ENCODE data around the gene EMID1.

The EMID1 gene

DNA sequence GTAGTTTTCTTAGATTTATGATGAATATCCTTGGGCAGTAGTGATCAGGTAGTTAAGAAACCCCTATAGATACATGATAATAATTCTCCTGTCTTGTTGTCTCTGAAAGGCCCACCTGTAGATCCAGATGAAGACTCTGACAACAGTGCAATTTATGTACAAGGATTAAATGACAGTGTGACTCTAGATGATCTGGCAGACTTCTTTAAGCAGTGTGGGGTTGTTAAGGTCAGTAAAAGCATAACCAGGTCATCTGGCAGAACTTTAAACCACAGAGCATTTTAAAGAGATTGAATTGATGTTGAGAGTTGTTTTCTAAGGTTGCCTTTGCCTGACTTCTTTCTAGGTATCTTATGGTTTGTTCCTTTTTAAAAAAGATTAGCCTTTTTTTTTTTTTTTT, 86.7 kb downstream of the EMID1 start:
- no peak for DNase-seq (ENCODE audit: low spot score)

DNA sequence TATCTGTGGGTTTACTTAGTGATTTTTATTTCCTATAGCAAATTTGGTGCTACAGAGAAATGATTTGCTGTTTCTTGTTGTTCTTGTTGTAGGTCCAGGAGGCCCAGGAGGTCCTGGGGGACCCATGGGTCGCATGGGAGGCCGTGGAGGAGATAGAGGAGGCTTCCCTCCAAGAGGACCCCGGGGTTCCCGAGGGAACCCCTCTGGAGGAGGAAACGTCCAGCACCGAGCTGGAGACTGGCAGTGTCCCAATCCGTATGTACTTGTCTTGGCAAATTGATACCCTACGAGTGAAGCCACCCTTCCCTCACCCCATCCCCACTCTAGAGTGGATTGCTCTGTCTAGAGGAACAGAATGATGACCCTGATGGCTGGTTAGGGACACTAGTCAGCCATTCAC, 92.9 kb downstream of the EMID1 start:
- no peak for DNase-seq (ENCODE audit: low spot score)

DNA sequence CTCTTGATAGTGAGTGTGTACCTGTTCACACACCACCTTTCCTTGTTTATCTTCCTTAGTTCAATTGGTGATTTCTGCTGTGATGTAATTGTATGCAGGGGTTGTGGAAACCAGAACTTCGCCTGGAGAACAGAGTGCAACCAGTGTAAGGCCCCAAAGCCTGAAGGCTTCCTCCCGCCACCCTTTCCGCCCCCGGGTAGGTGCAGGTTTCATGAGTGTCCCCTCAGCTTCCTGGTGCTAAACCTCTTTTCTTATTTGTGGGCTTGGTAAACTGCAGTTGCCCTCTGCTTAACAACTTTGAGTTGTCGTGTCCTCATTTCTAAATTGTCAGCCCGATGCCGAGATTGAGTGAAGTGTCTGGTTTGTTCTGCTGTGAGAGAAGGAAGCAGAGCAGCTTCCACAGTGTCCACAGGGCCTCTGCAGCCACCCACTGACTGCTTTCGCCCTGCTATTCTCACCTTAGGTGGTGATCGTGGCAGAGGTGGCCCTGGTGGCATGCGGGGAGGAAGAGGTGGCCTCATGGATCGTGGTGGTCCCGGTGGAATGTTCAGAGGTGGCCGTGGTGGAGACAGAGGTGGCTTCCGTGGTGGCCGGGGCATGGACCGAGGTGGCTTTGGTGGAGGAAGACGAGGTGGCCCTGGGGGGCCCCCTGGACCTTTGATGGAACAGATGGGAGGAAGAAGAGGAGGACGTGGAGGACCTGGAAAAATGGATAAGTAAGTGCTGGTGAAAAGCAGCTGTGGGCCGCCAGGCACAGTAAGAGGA, 93.6 kb downstream of the EMID1 start:
- no peak for DNase-seq (ENCODE audit: low spot score)

DNA sequence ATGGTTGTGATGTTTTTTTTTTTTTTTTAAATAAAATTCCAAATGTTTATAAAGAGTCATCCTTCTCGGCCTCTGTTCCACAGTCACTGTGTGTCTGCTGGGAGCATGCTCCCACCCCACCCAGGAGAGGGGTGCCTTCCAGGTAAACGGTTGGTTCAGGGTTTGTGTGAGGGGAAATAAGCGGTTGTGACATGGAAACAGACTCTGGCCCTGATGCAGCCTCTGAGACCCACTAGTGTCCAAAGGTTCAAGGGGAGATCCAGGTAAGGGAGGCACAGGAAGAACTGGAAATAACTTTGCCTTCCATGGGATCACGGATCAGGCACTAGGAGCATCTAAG, 94.7 kb downstream of the EMID1 start:
- no peak for DNase-seq (ENCODE audit: low spot score)

DNA sequence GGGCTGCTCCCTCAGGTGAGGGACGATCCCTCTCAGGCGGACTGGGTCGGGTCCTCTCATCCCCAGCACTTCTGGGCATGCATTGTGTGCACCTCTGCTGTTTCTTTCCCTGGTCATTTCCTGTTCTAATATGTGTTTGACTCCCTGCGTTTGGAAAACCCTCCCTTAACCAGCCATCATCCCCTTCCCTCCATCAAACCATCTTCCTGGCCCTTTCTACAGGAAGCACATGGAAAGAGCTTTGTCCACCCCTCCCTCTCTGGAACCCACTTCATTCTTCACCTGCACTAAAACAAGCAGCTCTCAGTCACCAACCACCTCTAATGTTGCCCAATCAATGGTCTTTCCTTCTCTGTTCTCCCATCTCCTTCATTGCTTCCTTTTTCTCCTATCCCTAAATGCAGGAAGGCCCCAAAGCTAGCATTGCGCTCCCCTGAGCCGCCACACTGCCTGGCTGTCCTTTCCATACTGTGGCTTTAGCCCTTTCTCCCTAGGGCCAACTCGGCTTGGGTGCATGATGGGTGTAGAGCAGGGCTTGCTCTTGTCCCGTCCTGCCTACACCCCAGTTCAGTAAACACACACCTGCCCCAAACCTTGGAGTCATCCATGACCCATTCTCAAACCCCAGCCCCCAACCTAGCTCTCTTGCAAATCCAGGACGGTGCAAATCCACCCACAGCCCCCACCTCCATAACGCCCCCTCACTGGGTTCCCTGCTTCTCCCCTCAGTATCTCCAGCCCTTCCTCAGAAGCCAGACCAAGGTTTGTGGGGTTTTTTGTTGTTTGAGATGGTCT, 95.3 kb downstream of the EMID1 start:
- no peak for DNase-seq (ENCODE audit: low spot score)

DNA sequence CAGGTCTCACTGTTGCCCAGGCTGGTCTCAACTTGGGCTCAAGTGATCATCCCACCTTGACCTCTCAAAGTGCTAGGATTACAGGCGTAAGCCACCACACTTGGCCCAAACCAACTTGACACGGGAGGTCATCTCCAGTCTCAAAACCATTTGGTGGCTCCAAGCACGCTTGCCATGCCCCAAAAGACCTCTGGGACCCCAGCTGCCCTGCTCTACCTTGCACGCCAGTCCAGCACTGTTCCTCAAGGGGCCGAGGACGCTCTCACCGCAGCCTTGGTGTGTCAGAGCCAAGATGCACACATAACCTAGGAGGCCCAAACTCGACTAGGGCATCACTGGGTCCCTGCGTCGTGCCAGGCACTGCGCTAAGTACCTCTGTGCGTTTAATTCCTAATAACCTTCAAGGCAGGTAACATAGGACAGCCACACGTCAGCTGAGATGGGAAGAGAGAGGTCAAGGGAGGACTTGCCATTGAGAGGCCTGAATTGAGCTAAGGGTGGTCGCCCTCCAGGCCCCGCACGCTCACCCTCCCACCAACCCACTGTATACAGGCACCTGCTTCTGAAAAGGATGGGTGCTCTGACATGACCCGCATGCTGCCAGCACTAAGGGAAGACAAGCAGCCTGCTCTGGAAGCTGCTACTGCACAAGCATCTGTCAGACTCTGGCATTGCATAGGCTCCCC, 96.2 kb downstream of the EMID1 start:
- no peak for DNase-seq (ENCODE audit: low spot score)

DNA sequence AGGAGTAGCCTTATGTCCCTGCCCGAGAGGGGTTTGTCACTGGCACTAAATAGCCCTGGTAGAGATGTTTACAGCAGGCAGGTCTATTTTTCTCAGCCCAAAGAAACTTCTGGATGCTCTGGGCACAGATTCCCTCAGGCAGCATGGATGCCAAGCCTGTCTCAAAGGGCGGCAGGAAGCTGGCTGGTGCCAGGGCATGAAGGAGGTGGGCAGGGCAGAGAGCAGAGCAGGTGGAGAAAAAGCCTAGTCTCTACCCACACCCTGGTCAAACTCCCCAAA, 96.6 kb downstream of the EMID1 start:
- DNase-seq (ENCODE audit: low spot score) = no peak

DNA sequence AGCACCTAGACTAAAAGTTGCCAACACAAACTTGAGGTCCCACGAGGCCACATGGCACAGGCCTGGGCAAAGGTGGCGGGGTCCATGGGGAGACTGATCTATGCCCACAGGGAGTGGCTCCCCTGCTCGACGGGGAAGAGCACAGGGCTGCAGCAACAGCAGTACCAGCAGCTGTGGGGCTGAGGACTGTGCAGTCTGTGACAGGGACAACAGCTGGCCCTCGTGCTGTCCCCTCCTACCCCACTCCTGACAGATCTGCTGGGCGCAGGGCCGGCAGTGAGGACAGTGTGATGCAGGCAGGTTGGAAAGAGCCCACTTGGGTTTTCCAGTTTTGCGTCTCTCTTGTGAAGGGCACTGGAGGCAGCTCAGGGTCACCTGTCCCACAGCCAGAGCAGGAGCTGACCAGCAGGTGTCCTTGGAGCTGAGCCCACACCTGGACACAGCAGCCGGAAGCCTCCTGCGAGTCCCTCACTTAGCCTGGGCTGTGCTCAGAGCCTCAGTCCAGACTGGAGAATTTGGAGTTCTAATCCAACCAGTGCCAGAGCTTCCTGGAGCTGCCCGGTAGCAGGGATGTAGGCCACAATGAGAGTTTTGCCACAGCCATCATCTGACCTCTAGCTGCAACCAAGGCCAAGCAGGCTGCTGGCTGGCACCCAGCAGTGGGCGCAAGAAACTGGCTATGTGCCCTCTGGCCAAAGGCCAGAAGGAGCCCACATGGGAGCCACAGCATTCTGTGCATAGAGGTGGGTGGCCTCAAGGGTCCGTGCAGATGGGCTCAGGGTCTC, 97.2 kb downstream of the EMID1 start:
- no peak for DNase-seq (ENCODE audit: low spot score)

DNA sequence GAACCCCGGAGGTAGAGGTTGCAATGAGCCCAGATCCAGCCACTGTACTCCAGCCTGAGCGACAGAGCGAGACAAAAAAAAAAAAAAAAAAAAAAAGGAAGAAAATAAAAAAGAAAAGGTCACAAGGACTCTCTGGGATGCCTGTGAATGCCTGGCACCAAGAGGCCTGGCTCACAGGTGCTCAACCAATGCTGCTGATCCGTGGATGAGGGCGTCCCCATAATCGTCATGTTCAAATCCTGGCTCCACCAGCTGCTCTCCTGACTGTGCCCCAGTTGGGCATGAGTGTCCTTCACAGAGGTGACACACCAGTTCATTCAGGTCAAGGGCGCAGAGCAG, 100.1 kb downstream of the EMID1 start:
- DNase-seq (ENCODE audit: low spot score) = no peak

DNA sequence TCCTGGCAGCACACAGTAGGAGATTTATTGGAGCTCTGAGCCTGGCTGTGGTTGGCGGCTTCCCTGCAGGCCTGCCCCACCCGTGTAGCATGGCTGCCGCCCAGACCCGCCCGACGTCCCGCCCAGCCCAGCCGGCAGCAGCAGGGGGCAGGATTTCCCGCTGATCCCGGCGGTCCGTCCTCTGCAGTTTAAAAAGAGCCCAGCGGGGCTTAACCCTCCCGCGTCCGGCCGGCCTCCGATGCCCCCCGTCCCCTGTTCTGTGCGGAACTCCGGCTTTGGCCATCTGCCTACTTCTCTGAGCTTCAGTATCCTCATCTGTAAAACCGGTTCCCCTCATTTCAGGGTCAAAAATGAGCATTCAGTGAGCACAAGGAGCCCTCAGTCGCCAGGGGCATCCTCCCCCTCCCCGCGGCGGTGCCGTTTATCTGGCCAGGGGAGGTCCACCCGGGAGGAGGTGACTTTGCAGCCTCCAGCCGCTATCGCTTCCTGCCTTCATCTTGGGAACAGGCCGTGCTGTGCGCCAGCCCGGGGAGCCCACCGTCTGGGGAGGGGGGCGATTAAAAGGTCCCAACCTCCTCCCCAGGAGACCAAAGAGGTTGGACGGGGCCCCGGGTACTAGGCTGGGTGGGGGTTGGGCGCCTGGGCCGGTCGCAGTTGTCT, 100.6 kb downstream of the EMID1 start, which contains the start of gene GAS2L1:
TSS of gene GAS2L1 (plus strand) at position 476 of the 660 bp plus-strand sequence. CDS start 1,456 bp downstream, outside the sequence.
- peak; percentile 93 for DNase-seq (ENCODE audit: low spot score)

DNA sequence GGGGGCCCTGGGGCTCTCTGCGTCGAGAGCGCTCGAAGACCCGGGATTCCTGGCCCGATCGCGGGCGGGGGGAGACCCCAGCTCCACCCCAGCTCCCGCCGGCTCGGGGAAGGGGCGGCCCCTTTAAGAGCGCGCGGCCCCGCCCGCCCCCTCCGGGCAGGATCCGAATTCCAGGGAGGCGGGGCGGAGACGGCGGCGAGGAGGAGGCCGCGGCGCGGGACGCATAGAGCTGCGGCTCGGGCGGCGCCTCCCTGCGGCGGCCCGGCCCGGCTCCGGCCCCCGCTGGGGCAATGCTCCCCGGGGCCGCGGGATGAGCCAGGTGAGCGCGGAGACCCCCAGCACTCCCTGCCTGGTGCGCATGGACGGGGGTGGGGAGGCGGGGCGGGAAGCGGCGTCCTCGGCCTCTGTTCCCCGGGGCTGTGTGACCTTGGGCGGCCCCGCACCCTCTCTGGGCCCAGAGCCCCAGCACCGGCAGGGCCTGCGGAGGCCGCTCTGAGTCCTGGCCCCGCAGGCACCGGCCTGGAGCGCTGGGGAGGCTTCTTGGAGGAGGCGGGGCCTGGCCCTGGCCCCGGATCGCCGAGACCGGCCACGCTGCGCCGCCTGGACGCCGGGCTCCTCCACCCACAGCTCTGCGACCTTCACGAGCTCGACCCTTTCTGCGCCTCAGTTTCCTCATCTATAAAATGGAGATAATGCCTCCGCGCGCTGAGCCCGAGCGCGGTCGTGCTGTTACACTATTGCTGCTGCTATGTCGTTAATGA, 101.3 kb downstream of the EMID1 start:
- DNase-seq (ENCODE audit: low spot score) = peak; percentile 80

DNA sequence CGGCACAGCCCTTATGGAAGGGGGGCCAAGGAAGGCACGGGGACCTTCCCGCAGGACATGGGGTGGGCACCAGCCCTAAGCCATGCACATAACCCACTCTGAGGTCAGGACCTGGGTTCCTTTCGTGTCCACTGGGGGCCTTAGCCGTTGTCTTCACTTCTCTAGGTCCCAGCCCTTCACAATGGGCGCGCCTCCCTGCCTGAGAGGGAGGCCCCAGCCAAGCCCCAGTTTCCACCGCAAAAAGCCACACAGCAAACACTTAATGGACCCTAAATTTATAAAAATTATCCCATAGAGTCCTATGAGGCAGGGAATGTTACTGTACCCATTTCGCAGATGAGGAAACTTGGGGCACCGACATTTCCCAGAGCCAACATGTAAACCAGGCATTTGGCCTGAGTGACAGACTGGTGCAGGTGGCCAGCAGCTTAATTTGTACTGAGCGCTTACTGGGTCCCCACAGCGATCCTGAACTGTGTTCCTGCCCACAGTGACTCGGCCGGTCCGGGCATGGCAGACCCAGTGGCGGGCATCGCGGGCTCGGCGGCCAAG, 102.0 kb downstream of the EMID1 start:
- no peak for DNase-seq (ENCODE audit: low spot score)

DNA sequence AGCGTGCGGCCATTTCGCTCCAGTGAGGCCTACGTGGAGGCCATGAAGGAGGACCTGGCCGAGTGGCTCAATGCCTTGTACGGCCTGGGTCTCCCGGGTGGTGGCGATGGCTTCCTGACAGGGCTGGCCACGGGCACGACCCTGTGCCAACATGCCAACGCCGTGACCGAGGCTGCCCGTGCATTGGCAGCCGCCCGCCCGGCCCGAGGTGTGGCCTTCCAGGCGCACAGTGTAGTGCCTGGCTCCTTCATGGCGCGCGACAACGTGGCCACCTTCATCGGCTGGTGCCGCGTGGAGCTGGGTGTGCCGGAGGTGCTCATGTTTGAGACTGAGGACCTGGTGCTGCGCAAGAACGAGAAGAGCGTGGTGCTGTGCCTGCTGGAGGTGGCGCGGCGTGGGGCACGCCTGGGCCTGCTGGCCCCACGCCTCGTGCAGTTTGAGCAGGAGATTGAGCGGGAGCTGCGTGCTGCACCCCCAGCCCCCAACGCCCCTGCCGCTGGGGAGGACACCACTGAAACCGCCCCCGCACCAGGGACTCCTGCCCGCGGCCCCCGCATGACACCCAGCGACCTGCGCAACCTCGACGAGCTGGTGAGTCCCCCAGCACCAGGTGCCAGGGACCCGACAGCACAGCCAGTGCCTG, 102.6 kb downstream of the EMID1 start:
- DNase-seq (ENCODE audit: low spot score) = no peak

DNA sequence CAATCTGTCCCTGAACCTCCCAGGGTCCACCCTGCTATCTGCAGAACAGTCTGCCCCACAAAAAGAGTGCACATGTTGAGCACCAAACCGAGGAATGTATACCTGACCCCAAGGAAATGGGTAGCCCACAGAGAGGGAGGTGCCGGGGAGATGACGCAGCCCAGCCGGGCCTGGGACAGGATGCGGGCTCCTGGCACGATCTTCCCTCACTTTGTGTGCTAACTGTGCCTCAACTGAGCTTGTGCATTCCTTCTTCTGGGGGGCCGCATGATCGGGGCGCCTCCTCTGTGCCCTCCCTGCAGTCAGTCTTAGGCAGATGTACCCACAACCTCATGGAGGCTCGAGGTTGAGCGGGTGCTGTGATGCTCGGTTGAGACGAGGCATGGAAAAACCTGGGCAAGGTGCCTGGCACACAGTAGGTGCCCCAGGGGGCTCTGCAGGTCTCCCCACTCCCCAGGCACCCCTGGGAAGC, 103.1 kb downstream of the EMID1 start:
- DNase-seq (ENCODE audit: low spot score) = peak; percentile 70
